HG02571 (cell line): ENCODE measurements around the gene ZBTB11.
A peak's percentile ranks its signal among the peaks of the same experiment; 100 is the strongest.
"Not testable (repeated sequence)": the region's sequence is repeated elsewhere in the genome, so short reads cannot be mapped to it uniquely, and the experiment has no call there.

ENCODE experiments used
- ATAC-seq: cut with Tn5 transposase; IDR thresholded peaks from one replicate; pipeline ENCODE4 v1.9.1; 2021; ENCODE audit warnings: mild to moderate bottlenecking, moderate library complexity; ENCODE audit not compliant: unreplicated experiment

Gene ZBTB11

DNA sequence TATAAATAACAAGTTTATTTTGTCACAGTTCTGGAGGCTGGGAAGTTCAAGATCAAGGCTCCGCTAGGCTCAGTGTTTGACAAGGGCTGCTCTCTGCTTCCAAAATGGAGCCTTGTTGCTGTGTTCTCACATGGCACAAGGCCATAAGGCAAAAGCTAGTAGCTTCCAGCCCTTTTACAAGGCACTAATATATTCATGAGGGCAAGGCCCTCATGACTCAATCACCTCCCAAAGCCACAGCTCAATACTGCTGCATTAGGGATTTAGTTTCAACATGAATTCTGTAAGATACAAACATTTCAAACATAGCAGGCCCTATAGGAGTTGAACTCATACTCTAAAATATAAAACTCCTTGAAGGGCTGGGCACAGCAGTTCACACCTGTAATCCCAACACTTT lies 30.2 kb downstream of the ZBTB11 start:
- ATAC-seq = no peak

DNA sequence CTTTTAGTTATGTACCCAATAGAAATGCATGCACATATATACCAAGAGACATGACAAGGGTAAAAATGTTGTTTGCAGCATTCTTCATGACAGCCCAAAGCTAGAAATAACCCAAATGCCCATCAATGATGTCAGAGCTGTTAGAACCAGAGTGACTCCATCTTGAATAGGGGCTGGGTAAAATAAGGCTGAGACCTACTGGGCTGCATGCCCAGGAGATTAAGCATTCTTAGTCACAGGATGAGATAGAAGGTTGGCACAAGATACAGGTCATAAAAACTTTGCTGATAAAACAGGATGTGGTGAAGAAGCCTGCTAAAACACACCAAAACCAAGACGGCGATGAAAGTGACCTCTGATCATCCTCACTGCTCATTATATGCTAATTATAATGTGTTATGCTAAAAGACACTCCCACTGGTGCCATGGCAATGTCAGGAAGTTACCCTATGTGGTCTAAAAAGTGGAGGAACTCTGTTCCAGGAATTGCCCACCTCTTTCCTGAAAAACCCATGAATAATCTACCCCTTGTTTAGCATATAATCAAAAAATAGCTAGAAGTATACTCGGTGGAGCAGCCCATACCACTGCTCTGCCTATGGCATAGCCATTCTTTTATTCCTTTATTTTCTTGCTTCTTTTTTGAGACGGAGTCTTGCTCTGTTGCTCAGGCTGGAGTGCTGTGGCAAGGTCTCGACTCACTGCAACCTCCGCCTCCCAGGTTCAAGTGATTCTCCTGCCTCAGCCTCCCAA lies 32.9 kb downstream of the ZBTB11 start:
- no peak for ATAC-seq

DNA sequence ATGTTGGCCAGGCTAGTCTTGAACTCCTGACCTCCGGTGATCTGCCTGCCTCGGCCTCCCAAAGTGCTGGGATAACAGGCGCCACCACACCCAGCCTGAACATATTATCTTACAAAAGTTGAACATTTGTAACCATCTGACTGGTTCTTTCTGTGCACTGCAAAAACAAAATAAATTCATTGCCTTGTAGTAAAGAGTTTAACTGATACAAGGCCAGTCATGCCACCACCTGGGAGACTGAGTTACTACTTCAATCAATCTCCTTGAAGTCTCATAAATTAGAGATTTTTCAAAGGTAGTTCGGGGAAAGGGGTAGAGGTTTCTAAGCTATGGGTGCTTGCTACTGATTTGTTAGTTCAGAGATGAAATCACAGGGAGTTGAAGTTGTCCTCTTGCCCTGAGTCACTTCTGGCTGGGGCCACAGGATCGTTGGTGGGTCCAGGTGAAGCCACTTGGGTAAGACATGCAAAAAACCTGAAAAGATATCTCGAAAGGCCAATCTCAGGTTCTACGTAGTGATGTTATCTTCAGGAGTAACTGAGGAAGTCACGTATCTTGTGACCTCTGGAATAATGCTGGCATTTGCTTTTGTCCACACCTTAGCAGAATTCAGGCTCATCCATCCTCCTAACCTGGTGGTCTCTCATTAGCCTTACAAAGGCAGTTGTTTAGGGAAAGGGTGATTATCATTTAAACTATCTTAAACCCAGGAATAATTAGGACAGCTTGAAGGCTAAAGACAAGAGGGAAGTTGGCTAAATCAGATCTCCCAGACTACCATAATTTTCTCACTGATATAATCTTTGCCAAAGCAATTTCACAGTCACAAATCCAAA lies 33.7 kb downstream of the ZBTB11 start:
- ATAC-seq = no peak

DNA sequence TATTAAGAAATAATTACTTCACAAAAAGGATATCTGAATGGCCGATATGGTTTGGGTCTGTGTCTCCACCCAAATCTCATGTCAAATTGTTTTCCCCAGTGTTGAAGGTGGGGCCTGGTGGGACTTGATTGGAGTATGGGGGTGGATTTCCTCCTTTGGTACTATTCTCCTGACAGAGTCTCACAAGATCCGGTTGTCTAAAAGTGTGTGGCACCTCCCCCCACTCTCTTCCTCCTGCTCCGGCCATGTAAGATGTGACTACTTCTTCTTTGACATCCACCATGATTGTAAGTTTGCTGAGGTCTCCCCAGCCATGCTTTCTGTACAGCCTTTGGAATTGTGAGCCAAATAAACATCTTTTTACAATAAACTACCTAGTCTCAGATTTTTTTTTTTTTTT lies 34.5 kb downstream of the ZBTB11 start:
- ATAC-seq = no peak

DNA sequence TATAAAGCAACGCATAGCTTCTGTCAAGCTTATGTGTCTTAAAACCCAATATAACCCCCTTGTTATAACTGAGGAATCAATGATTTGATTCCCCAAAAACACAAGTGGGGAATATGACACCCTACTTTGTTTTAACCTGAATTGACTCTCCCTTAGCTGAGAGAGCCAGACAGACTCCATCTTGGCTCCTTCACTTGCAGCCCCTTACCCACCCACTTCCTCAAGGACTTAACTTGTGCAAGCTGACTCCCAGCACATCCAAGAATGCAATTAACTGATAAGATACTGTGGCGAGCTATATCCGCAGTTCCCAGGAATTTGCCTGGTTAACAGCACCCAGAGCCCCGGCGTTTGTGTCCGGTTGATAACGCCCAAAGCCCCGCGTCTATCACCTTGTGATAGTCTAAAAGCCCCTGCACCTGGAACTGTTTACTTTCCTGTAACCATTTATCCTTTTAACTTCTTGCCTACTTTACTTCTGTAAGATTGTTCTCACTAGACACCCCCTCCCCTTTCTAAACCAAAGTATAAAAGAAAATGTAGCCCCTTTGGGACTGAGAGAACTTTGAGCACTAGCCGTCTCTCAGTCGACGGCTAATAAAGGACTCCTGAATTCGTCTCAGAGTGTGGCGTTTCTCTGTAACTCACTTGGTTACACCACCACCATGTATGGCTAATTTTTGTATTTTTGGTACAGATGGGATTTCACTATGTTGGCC lies 35.4 kb downstream of the ZBTB11 start:
- ATAC-seq = not testable (repeated sequence)

DNA sequence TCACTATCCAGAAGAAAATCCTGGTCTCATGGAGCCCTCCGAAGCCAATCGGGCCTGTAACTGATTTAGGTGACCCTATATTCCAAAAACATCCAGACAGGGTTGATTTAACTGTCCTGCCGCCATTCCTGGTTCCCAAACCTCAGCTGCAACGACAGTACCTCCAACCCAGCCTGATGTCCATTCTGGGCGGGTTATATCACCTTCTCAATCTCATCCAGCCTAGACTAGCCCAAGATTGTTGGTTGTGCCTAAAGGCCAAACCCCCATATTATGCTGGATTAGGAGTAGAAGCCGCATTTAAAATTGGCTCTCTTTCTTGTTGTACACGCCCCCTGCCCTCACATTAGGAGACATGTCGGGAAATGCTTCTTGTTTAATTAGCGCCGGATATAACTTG lies 36.7 kb downstream of the ZBTB11 start:
- no peak for ATAC-seq

DNA sequence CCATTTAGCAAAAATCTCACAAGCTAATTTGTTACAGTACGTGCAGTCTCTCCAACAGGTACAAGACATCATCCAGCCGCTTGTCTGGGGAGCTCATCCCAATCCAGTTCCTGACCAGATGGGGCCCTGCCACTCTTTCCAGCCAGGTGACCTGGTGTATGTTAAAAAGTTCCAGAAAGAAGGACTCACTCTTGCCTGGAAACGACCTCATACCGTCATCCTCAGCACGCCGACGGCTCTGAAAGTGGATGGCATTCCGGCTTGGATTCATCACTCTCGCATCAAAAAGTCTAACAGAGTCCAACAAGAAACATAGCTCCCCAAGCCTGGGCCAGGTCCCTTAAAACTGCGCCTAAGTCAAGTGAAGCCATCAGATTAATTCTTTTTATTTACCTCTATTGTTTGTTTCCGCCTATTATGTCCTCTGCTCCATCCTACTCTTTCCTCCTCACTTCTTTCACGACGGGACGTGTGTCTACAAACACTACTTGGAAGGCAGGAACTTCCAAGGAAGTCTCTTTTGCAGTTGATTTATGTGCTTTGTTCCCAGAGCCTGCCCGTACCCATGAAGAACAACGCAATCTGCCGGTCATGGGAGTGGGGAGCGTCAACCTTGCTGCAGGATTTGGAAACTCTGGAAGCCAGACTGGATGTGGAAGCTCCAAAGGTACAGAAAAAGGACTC lies 37.5 kb downstream of the ZBTB11 start:
- ATAC-seq = no peak

DNA sequence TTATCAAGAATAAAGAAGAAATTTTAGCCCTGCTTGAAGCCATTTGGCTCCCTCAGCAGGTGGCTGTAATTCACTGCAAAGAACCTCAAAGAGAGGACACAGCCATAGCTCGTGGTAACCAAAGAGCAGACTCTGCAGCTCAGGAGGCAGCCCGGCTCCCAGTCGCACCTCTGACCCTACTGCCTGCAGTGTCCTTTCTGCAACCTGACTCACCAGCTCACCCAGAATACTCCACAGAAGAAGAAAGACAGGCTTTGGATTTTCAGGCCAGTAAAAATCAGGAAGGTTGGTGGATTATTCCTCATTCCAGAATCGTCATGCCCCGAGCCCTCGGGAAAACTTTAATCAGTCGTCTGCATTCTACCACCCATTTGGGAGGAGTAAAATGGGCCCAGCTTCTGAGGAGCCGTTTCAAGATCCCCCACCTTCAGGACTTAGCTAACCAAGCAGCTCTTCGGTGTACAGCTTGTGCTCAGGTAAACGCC lies 38.6 kb downstream of the ZBTB11 start:
- no peak for ATAC-seq

DNA sequence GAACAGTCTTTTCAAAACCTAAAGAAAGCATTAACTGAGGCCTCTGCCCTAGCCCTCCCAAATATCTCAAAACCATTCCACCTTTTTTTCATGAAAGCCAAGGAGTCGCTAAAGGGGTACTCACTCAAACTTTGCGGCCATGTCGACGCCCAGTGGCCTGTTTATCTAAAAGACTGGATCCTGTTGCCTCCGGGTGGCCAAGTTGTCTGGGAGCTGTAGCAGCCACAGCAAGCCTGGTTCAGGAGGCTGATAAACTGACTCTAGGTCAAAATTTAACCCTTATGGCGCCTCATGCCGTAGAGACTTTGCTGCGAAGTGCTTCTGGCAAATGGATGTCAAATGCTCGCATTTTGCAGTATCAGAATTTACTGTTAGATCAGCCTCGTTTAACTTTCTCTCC lies 39.5 kb downstream of the ZBTB11 start:
- ATAC-seq = no peak

DNA sequence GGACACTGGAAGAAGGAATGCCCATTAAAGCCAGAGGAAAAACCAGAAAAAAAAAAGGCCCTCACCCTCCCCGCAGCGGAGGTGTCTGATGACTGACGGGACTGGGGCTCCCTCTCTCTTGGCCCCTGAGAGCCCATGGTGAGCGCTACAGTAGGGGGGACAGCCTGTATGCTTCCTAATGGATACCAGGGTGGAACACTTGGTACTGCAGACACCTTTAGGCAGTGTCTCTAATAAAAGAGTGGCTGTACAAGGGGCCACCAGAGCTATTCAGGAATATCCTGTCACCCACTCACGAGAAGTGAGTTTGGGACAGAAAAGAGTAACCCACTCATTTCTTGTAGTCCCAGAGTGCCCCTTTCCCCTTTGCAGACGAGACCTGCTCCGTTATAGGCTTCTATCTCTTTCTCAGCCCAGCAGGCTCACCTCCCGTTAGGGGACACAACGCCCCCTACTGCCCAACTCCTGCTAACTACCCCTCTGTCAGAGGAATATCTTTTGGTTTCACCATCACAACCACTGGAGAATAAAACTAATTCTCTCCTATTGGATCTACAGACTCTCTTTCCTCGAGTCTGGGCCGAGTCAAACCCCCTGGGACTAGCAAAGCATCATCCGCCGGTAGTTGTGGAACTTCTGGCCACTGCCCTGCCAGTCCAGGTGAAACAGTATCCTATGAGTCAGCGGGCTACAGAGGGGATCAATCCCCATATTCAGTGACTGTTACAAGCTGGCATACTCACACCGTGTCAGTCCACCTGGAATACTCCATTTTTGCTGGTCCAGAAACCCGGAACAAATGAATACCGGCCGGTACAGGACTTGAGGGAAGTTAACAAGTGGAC lies 40.8 kb downstream of the ZBTB11 start:
- ATAC-seq = peak; percentile 90

DNA sequence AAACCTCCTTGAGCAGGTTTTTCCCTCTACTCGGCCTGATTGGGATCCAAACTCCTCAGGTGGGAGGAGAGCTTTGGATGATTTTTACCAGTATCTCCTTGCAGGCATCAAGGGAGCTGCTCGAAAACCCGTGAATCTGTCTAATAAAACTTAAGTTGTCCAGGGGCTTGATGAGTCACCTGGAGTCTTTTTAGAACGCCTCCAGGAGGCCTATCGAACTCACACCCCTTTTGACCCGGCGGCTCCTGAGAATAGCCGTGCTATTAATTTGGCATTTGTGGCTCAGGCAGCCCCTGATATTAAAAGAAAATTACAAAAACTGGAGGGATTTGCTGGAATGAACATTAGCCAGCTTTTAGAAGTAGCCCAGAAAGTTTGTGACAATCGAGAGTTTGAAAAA lies 41.6 kb downstream of the ZBTB11 start:
- no peak for ATAC-seq

DNA sequence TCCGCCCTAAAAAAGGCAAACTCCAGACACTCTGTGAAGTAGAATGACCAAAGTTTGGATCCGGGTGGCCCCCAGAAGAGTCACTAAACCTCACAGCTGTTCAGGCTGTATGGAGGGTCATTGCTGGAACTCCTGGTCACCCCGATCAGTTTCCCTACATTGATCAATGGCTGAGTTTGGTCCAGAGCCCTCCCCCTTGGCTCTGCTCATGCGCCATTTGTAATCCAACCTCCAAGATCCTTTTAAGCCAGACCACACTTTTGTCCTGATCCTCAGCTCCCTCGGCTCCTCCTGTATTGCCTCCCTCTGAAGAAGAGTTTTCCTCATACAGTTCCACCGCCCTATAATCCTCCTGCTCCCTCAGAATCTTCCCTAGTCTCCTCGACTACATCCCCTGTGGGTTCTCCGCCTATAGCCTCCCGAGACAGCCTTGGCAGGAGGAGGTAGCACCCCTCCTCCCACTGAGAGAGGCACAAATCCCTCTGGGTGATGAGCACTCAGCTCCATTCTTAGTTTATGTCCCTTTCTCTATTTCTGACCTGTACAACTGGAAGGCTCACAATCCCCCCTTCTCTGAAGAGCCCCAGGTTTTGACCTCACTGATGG lies 42.2 kb downstream of the ZBTB11 start:
- no peak for ATAC-seq

DNA sequence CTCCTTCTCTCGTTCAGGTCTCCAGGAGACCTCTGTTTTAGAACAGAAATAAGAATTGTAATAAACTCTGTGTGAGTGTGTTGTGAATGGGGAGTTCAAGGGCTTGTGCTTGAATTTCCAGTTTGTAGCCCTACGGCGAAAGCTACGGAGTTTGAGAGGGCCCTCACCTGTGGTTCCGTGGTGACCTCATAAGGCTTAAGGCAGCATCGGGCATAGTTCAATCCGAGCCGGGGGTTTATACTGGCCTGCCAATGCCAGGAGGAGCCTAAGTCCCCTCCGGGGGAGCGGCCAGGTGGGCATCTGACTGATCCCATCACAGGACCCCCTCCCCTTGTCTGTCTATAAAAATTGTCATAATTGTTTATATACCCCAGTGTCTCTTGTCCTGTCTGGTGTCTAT lies 43.7 kb downstream of the ZBTB11 start:
- ATAC-seq = no peak

DNA sequence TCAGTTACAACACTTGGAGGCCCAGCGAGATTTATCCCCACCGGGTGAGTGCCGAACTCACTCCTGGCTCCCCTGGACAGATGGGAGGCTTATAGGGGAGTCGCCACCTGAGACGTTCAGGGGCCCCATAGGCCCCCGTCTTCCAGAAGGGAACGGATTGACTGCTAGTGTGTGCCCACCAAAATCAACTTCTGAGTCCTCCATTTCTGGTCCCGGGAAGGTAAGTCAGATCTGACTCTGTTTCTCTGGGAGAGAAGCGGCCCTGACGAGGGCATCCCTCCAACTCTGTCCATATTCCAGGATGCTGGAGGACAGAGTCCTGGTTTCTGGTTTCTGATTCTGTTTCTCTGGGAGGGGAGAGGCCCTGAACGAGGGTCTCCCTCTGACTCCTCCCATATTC lies 44.3 kb downstream of the ZBTB11 start:
- no peak for ATAC-seq

DNA sequence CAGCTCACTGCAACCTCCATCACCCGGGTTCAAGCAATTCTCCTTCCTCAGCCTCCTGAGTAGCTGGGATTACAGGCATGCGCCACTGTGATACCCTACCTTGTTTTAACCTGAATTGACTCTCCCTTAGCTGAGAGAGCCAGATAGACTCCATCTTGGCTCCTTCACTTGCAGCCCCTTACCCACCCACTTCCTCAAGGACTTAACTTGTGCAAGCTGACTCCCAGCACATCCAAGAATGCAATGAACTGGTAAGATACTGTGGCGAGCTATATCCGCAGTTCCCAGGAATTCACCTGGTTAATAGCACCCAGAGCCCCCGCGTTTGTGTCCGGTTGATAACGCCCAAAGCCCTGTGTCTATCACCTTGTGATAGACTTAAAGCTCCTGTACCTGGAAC lies 45.0 kb downstream of the ZBTB11 start:
- ATAC-seq = not testable (repeated sequence)

DNA sequence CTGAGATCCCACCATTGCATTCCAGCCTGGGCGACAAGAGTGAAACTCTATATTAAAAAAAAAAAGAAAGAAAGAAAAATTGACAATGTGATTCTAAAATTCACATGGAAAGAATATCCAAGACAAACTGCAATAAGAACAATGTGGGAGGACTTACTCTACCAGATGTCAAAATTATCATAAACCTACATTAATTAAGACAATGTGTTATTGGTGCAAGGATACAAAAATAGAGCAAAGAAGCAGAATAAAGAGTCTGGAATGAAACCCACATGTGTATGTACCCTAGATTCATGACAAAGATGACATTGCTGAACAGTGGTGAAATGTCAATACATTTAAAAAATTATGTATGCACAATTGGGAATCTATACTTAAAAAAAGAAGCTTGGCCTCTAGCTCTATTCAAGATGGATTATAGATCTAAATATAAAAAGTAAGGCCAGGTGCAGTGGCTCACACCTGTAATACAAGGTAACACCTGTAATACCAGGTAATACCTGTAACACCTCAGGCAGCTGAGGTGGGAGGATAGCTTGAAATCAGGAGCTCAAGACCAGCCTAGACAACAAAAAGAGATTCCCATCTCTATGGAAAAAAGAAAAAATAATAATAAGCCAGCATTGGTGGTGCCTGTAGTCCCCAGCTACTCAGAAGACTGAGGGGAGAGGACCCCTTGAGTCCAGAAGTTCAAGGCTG lies 45.7 kb downstream of the ZBTB11 start:
- ATAC-seq = no peak

DNA sequence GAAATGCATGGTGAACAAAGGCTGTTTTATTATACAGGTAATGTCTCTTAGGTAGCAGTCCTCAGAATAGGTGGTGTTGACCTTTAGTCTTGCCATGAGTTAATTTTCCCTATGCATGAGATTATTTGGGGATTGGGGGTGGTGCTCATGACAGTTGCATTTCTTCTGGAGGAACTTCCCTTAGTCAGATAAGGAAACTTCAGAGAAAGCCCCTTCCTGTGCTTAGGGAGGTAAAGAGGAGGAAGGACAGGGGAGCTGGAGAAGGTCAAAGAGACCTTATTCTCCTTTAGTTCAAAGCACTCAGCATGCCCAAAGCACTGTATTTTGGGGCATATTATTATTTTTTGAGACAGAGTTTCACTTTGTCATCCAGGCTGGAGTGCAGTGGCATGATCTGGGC lies 47.7 kb downstream of the ZBTB11 start:
- no peak for ATAC-seq

DNA sequence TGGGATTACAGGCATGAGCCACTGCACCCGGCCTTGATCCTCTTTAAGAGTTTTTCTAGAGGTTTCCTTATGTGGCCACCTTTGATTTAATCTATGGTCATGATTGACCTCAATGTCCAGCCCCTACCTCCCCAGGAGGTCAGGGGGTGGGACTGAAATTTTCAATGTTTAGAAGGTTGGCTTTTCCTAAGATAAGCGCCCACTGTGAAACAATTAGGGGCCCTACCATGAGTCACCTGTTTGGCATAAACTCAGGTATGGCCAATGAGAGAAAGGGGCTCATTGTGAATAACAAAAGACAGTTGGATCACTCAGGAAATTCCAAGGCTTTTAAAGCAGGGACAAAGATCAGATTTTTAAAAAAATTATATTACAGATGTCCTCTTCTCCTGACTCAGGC lies 51.1 kb downstream of the ZBTB11 start:
- no peak for ATAC-seq

DNA sequence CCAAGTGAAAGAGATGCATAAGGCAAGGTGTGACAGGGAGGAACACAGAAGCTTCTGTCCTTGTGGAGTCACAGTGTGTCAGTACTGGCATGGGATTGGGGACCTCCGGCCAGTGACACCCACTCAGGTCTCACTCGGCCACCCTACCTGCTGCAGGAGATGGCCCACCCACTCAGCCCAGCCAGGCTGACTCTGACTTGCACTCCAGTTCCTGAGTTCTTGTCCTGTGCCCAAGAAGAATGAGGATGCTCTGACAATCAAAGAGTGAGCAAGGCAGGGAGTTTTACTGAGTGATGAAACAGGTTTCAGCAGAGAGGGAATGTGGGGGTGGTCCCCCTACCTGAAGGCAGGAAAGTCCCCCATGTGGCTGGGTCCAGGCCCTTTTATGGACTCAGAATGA lies 52.1 kb downstream of the ZBTB11 start:
- no peak for ATAC-seq
